Smooth muscle cell (in vitro differentiated cells): ENCODE results near the gene DAB1. TPM values are rescaled to one million over a fixed set of nuclear protein-coding genes. Genes with fewer than 3 reads are reported as not detected.

Experiments
- DNase-seq: peaks from one replicate; lab custom pipeline; 2025; ENCODE audit not compliant: unreplicated experiment; lab: John Stamatoyannopoulos, UW
- H2AFZ ChIP-seq: fragments of 200-600 bp; sonication (generic); 2 replicates; pipeline ENCODE4 v1.6.0; 2016; ENCODE audit warnings: antibody characterized with exemption, low read depth, mild to moderate bottlenecking
- H3F3A ChIP-seq: fragments of 200-600 bp; sonication (generic); 2 replicates; pipeline ENCODE4 v1.6.0; 2017; ENCODE audit warnings: antibody characterized with exemption, low read depth
- H3K27ac ChIP-seq: fragments of 200-600 bp; sonication (generic); 2 replicates; pipeline ENCODE4 v1.5.1; 2016; ENCODE audit warnings: low read depth, mild to moderate bottlenecking
- H3K27me3 ChIP-seq: fragments of 200-600 bp; sonication (generic); 2 replicates; pipeline ENCODE4 v1.6.1; 2016; ENCODE audit warnings: low read depth, mild to moderate bottlenecking
- H3K36me3 ChIP-seq: fragments of 200-600 bp; sonication (generic); 2 replicates; pipeline ENCODE4 v1.5.1; 2016; ENCODE audit warnings: low read depth
- H3K4me1 ChIP-seq: fragments of 200-600 bp; sonication (generic); 2 replicates; pipeline ENCODE4 v1.5.1; 2016; ENCODE audit warnings: low read depth
- H3K4me2 ChIP-seq: fragments of 200-600 bp; sonication (generic); 2 replicates; pipeline ENCODE4 v1.6.0; 2016; ENCODE audit warnings: mild to moderate bottlenecking
- H3K4me3 ChIP-seq: fragments of 200-600 bp; sonication (generic); 2 replicates; pipeline ENCODE4 v1.5.1; 2016; ENCODE audit warnings: mild to moderate bottlenecking
- H3K79me2 ChIP-seq: fragments of 200-600 bp; sonication (generic); 2 replicates; pipeline ENCODE4 v1.6.0; 2016; ENCODE audit warnings: low read depth, mild to moderate bottlenecking
- H3K9ac ChIP-seq: fragments of 200-600 bp; sonication (generic); 2 replicates; pipeline ENCODE4 v1.6.0; 2016; ENCODE audit warnings: low read depth
- H3K9me3 ChIP-seq: fragments of 200-600 bp; sonication (generic); replicated peaks from 2 replicates; pipeline ENCODE4 v1.5.1; 2016; ENCODE audit warnings: low read depth
- H4K20me1 ChIP-seq: fragments of 200-600 bp; sonication (generic); 2 replicates; pipeline ENCODE4 v1.6.0; 2016; ENCODE audit warnings: low read depth
- CTCF ChIP-seq: fragments of 200-600 bp; sonication (generic); IDR thresholded peaks from 2 replicates; pipeline ENCODE4 v1.5.1; 2017; ENCODE audit warnings: borderline replicate concordance, mild to moderate bottlenecking, antibody characterized with exemption; ENCODE audit not compliant: insufficient read depth, poor library complexity, severe bottlenecking
- WGBS: methylation state at CpG from one replicate; pipeline ENCODE4 v1.1.7; 2016; ENCODE audit warnings: low lambda C conversion rate; 5-methylcytosine and 5-hydroxymethylcytosine counted together
- polyA plus RNA-seq: library from polyadenylated mRNA; unstranded; fragments of >200 nt; fragmentation: Nextera tagmentation; extraction: Ambion mirVana; gene quantifications from 2 replicates; pipeline ENCODE4 v1.2.1, GENCODE V29; 2016
- total RNA-seq: library from RNA; depleted of rRNA; stranded (reverse); fragments of >200 nt; gene quantifications from 2 replicates; pipeline ENCODE4 v1.2.3, GENCODE V29; 2014

DAB1 gene
- total and polyA plus RNA-seq, 2 experiments from 2014 or later: 0.22 to 0.30 TPM

GRCh38 chr1:57325536-57325935 is 98.3 kb downstream of the DAB1 start:
- Histone ChIP-seq H3K9ac (no peak overlapping the region), H3K4me1 (no peaks in the 10 kb centered on the region), H3F3A (no peaks in the 10 kb centered on the region), H3K27me3 (no peaks in the 10 kb centered on the region), H3K4me2 (no peak overlapping the region), H3K79me2 (no peaks in the 10 kb centered on the region), H3K4me3 (no peak overlapping the region), H3K27ac (no peak overlapping the region), H3K36me3 (no peaks in the 10 kb centered on the region), H4K20me1 (no peaks in the 10 kb centered on the region), H3K9me3 (no peaks in the 10 kb centered on the region), H2AFZ (no peak overlapping the region)
- no peak for DNase-seq
- 88% methylated on average over 1 of the region's 1 CpG for WGBS
- no peak for TF ChIP-seq CTCF

GRCh38 chr1:57325117-57325516 is 98.7 kb downstream of the DAB1 start:
- Histone ChIP-seq H3K79me2 (no peaks in the 10 kb centered on the region), H3K4me1 (no peaks in the 10 kb centered on the region), H3K4me3 (no peak overlapping the region), H3F3A (no peaks in the 10 kb centered on the region), H4K20me1 (no peaks in the 10 kb centered on the region), H3K9ac (no peak overlapping the region), H3K36me3 (no peaks in the 10 kb centered on the region), H3K27me3 (no peaks in the 10 kb centered on the region), H2AFZ (no peak overlapping the region), H3K27ac (no peak overlapping the region), H3K4me2 (no peak overlapping the region), H3K9me3 (no peaks in the 10 kb centered on the region)
- DNase-seq: no peak
- WGBS: 89% methylated on average over 4 of the region's 4 CpGs
- TF ChIP-seq CTCF: no peak

GRCh38 chr1:57324388-57324787 is 99.5 kb downstream of the DAB1 start:
- no peak overlapping the region for H3K27ac ChIP-seq
- no peak overlapping the region for H3K9ac ChIP-seq
- 98% methylated on average over 2 of the region's 3 CpGs for WGBS
- no peaks in the 10 kb centered on the region for H3K79me2 ChIP-seq
- H3F3A ChIP-seq: no peaks in the 10 kb centered on the region
- no peak for DNase-seq
- no peaks in the 10 kb centered on the region for H3K27me3 ChIP-seq
- H3K9me3 ChIP-seq: no peaks in the 10 kb centered on the region
- H3K4me1 ChIP-seq: no peaks in the 10 kb centered on the region
- TF ChIP-seq CTCF: no peak
- no peaks in the 10 kb centered on the region for H3K36me3 ChIP-seq
- H4K20me1 ChIP-seq: no peaks in the 10 kb centered on the region
- no peak overlapping the region for H2AFZ ChIP-seq
- H3K4me2 ChIP-seq: no peak overlapping the region
- no peak overlapping the region for H3K4me3 ChIP-seq

GRCh38 chr1:57321776-57322175 is 102.1 kb downstream of the DAB1 start:
- Histone ChIP-seq H3K36me3 (no peaks in the 10 kb centered on the region), H3K27me3 (no peaks in the 10 kb centered on the region), H3K4me2 (no peak overlapping the region), H2AFZ (no peak overlapping the region), H4K20me1 (no peaks in the 10 kb centered on the region), H3F3A (no peaks in the 10 kb centered on the region), H3K27ac (no peak overlapping the region), H3K9me3 (no peaks in the 10 kb centered on the region), H3K4me1 (no peaks in the 10 kb centered on the region), H3K9ac (no peak overlapping the region), H3K4me3 (no peak overlapping the region), H3K79me2 (no peaks in the 10 kb centered on the region)
- 95% methylated on average over 4 of the region's 4 CpGs for WGBS
- no peak for DNase-seq
- TF ChIP-seq CTCF: no peak
